ENCODE measurements around the gene ALKBH4.
"Not testable (repeated sequence)": the region's sequence is repeated elsewhere in the genome, so short reads cannot be mapped to it uniquely, and the experiment has no call there.

ALKBH4 gene

GRCh38 chr7:102425639-102426267 is 38.9 kb downstream of the ALKBH4 start:
- peak; percentile 90 for DNase-seq

GRCh38 chr7:102424787-102425218 is 39.9 kb downstream of the ALKBH4 start:
- no peak for DNase-seq

- no peak for DNase-seq
These were observed 40.5 kb downstream of the ALKBH4 start for GRCh38 chr7:102424129-102424551.

- no peak for DNase-seq
These were observed 42.9 kb downstream of the ALKBH4 start for GRCh38 chr7:102421706-102422240.

- no peak for DNase-seq
These were observed 46.1 kb downstream of the ALKBH4 start for GRCh38 chr7:102418592-102418991.

GRCh38 chr7:102417105-102417504 is 47.6 kb downstream of the ALKBH4 start:
- DNase-seq = no peak

- no peak for DNase-seq
These were observed 48.3 kb downstream of the ALKBH4 start for GRCh38 chr7:102416406-102416805.

- DNase-seq = peak; percentile 67
These were observed 48.9 kb downstream of the ALKBH4 start for GRCh38 chr7:102415685-102416225.

GRCh38 chr7:102413611-102414010 is 51.1 kb downstream of the ALKBH4 start:
- no peak for DNase-seq

GRCh38 chr7:102413091-102413490 is 51.6 kb downstream of the ALKBH4 start:
- DNase-seq = no peak

- peak; percentile 41 for DNase-seq
These were observed 52.1 kb downstream of the ALKBH4 start for GRCh38 chr7:102412548-102412947.

- DNase-seq = no peak
These were observed 53.7 kb downstream of the ALKBH4 start for GRCh38 chr7:102410918-102411317.

- no peak for DNase-seq
These were observed 54.5 kb downstream of the ALKBH4 start for GRCh38 chr7:102410123-102410522.

- no peak for DNase-seq
These were observed 55.3 kb downstream of the ALKBH4 start for GRCh38 chr7:102409340-102409739.

- not testable (repeated sequence) for DNase-seq
These were observed 56.1 kb downstream of the ALKBH4 start for GRCh38 chr7:102408530-102408929.

GRCh38 chr7:102407910-102408309 is 56.8 kb downstream of the ALKBH4 start:
- no peak for DNase-seq
